MM.1S (cell line): Measurements from ENCODE around the gene PDE10A.
"Not testable (repeated sequence)": the region's sequence is repeated elsewhere in the genome, so short reads cannot be mapped to it uniquely, and the experiment has no call there.

ENCODE experiments used
- DNase-seq: peaks from one replicate; pipeline ENCODE4 v3.0.0-alpha.2; 2015
- H2AFZ ChIP-seq: fragments of 300-600 bp; sonication (generic); 2 replicates; pipeline ENCODE4 v1.6.0; 2016; ENCODE audit warnings: antibody characterized with exemption, low read length
- H3F3A ChIP-seq: fragments of 300-600 bp; sonication (generic); 2 replicates; pipeline ENCODE4 v1.6.1; 2016; ENCODE audit warnings: mild to moderate bottlenecking, antibody characterized with exemption, low read length, moderate library complexity, mixed read lengths; ENCODE audit not compliant: insufficient read depth
- H3K27ac ChIP-seq: fragments of 300-600 bp; sonication (generic); 2 replicates; pipeline ENCODE4 v1.5.1; 2016; ENCODE audit warnings: mild to moderate bottlenecking, low read length
- H3K27me3 ChIP-seq: fragments of 300-600 bp; sonication (generic); replicated peaks from 2 replicates; pipeline ENCODE4 v1.6.0; 2016; ENCODE audit warnings: low read length; ENCODE audit not compliant: insufficient read depth
- H3K36me3 ChIP-seq: fragments of 300-600 bp; sonication (generic); replicated peaks from 2 replicates; pipeline ENCODE4 v1.6.1; 2016; ENCODE audit warnings: mild to moderate bottlenecking, low read length, mixed read lengths; ENCODE audit not compliant: insufficient read depth
- H3K4me1 ChIP-seq: fragments of 300-600 bp; sonication (generic); 2 replicates; pipeline ENCODE4 v1.6.1; 2016; ENCODE audit warnings: low read length, mixed read lengths
- H3K4me2 ChIP-seq: fragments of 300-600 bp; sonication (generic); 2 replicates; pipeline ENCODE4 v1.6.0; 2016; ENCODE audit warnings: low read depth, low read length
- H3K4me3 ChIP-seq: fragments of 300-600 bp; sonication (generic); 2 replicates; pipeline ENCODE4 v1.5.1; 2016; ENCODE audit warnings: low read length, mixed read lengths
- H3K79me2 ChIP-seq: fragments of 300-600 bp; sonication (generic); 2 replicates; pipeline ENCODE4 v1.6.1; 2016; ENCODE audit warnings: mixed run types, low read length, mixed read lengths
- H3K9ac ChIP-seq: fragments of 300-600 bp; sonication (generic); 2 replicates; pipeline ENCODE4 v1.6.1; 2016; ENCODE audit warnings: low read length, mixed read lengths
- H3K9me2 ChIP-seq: fragments of 300-600 bp; sonication (generic); replicated peaks from 2 replicates; pipeline ENCODE4 v1.6.1; 2016; ENCODE audit warnings: mild to moderate bottlenecking, low read length, mixed read lengths; ENCODE audit not compliant: insufficient read depth
- H3K9me3 ChIP-seq: fragments of 300-600 bp; sonication (generic); replicated peaks from 2 replicates; pipeline ENCODE4 v1.6.1; 2016; ENCODE audit warnings: mild to moderate bottlenecking, low read length, mixed read lengths; ENCODE audit not compliant: insufficient read depth
- H4K20me1 ChIP-seq: fragments of 300-600 bp; sonication (generic); 2 replicates; pipeline ENCODE4 v1.6.1; 2016; ENCODE audit warnings: mild to moderate bottlenecking, low read length, moderate library complexity, mixed read lengths; ENCODE audit not compliant: insufficient read depth
- EZH2 ChIP-seq: fragments of 300-600 bp; sonication (generic); optimal IDR thresholded peaks from 2 replicates; pipeline ENCODE3; 2017; ENCODE audit warnings: low read depth, mild to moderate bottlenecking, antibody characterized with exemption, low read length, mixed read lengths
- EZH2phosphoT487 ChIP-seq: fragments of 300-600 bp; sonication (generic); IDR thresholded peaks from 2 replicates; pipeline ENCODE4 v1.6.1; 2018; ENCODE audit warnings: antibody characterized with exemption, low read length
- TF ChIP-seq, protein P1 (sequence below): fragments of 300-600 bp; sonication (generic); IDR thresholded peaks from 2 replicates; pipeline ENCODE4 v1.5.1; 2016; ENCODE audit warnings: antibody characterized with exemption, low read length, mixed read lengths

PDE10A gene

DNA sequence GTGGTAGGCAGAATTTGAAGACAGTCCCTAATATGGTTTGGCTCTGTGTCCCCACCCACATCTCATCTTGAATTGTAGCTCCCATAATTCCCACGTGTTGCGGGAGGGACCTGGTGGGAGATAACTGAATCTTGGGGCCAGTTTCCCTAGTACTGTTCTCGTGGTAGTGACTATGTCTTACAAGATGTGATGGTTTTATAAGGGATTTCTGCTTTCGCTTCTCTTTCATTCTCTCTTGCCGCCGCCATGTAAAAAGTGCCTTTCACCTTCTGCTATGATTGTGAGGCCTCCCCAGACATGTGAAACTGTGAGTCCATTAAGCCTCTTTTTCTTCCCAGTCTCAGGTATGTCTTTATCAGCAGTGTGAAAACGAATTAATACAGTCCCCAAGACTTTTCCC, 103.4 kb downstream of the PDE10A start:
- H3F3A ChIP-seq: no peaks in the 10 kb centered on the region
- no peak overlapping the region for H3K27ac ChIP-seq
- no peak overlapping the region for H3K9ac ChIP-seq
- H3K79me2 ChIP-seq: no peaks in the 10 kb centered on the region
- H3K4me3 ChIP-seq: no peak overlapping the region
- H2AFZ ChIP-seq: no peak overlapping the region
- no peak overlapping the region for H3K4me2 ChIP-seq
- H3K9me3 ChIP-seq: no peaks in the 10 kb centered on the region
- H3K9me2 ChIP-seq: no peaks in the 10 kb centered on the region
- TF ChIP-seq EZH2: no peak
- TF ChIP-seq, protein P1, sequence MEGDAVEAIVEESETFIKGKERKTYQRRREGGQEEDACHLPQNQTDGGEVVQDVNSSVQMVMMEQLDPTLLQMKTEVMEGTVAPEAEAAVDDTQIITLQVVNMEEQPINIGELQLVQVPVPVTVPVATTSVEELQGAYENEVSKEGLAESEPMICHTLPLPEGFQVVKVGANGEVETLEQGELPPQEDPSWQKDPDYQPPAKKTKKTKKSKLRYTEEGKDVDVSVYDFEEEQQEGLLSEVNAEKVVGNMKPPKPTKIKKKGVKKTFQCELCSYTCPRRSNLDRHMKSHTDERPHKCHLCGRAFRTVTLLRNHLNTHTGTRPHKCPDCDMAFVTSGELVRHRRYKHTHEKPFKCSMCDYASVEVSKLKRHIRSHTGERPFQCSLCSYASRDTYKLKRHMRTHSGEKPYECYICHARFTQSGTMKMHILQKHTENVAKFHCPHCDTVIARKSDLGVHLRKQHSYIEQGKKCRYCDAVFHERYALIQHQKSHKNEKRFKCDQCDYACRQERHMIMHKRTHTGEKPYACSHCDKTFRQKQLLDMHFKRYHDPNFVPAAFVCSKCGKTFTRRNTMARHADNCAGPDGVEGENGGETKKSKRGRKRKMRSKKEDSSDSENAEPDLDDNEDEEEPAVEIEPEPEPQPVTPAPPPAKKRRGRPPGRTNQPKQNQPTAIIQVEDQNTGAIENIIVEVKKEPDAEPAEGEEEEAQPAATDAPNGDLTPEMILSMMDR: no peak
- no peak for TF ChIP-seq EZH2phosphoT487
- H4K20me1 ChIP-seq: no peaks in the 10 kb centered on the region
- no peaks in the 10 kb centered on the region for H3K4me1 ChIP-seq
- H3K27me3 ChIP-seq: no peaks in the 10 kb centered on the region
- H3K36me3 ChIP-seq: no peaks in the 10 kb centered on the region
- no peak for DNase-seq

DNA sequence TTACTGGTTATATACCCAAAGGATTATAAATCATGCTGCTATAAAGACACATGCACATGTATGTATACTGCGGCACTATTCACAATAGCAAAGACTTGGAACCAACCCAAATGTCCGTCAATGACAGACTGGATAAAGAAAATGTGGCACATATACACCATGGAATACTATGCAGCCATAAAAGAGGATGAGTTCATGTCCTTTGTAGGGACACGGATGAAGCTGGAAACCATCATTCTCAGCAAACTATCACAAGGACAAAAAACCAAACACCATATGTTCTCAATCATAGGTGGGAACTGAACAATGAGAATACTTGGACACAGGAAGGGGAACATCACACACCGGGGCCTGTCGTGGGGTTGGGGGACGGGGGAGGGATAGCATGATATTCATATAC, 104.9 kb downstream of the PDE10A start:
- H3F3A ChIP-seq, H3K9me2 ChIP-seq, H4K20me1 ChIP-seq, H3K27me3 ChIP-seq, H3K4me3 ChIP-seq, H3K4me2 ChIP-seq, DNase-seq, H3K79me2 ChIP-seq, H3K9ac ChIP-seq, H3K36me3 ChIP-seq, H3K27ac ChIP-seq, H2AFZ ChIP-seq, H3K9me3 ChIP-seq, H3K4me1 ChIP-seq: not testable (repeated sequence)

DNA sequence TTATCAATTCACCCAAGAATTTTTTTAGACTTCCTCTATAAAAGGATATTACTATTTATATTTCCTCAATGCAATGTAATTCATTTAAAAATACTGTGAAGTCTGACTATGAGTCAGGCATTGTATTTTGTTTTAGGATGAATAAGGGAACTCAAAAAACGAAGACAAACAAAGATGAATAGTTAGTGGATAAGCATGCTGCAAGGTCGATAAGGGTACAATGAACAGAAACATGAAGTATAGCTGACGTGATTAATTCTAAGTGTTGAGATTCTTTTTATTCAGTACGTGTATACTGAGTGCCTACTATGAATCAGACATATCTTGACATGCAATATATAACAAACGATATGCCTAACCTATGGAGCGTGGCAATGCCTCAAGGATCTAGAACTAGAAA, 105.4 kb downstream of the PDE10A start:
- no peak overlapping the region for H2AFZ ChIP-seq

DNA sequence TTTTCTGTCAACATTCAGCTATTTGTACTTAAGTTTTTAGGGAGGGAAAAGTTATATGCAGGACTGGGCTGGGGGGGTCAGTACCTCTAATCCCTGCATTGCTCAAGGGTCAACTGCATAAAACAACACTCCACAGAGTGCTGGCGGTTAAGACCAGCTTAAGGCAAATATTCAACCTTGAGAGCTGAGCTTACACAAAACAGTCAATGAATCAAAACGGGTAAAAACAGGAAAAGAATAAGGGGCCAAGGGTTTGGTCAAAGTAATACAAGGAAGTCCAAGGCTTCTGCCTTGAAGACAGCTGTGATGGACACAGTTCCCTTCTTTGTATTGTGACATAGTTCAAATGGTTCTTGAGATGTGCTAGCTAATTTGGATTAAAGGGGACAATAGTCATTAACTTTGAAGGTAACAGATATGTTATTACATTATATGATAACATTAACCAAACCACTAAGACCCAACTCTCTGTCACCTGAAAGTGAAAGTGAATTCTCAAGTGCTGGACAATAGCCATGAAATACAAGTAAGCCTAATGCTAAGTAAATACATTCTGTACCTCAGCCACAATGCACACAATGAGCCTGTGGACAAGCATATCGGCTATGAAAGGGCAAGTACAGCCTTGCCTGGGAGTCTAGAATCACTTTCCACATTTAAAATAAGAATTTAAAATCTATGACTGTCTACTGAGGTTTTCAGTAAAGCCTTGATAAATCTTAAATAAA, 106.8 kb downstream of the PDE10A start:
- Histone ChIP-seq H3K9ac (no peak overlapping the region), H3K4me2 (no peak overlapping the region), H3K27ac (no peak overlapping the region), H3K9me2 (no peaks in the 10 kb centered on the region), H2AFZ (no peak overlapping the region), H3K4me1 (no peaks in the 10 kb centered on the region), H3K9me3 (no peaks in the 10 kb centered on the region), H4K20me1 (no peaks in the 10 kb centered on the region), H3K27me3 (no peaks in the 10 kb centered on the region), H3K36me3 (no peaks in the 10 kb centered on the region), H3K79me2 (no peaks in the 10 kb centered on the region), H3F3A (no peaks in the 10 kb centered on the region), H3K4me3 (no peak overlapping the region)
- TF ChIP-seq, protein P1: no peak
- TF ChIP-seq EZH2: no peak
- no peak for TF ChIP-seq EZH2phosphoT487
- DNase-seq: no peak

More for the DNA sequence above, 105.4 kb downstream of the PDE10A start:
- TF ChIP-seq EZH2phosphoT487 (no peak), EZH2 (no peak)
- TF ChIP-seq, protein P1: no peak
- Histone ChIP-seq H4K20me1 (no peaks in the 10 kb centered on the region), H3K27me3 (no peaks in the 10 kb centered on the region), H3K4me2 (no peak overlapping the region), H3K9me2 (no peaks in the 10 kb centered on the region), H3K9me3 (no peaks in the 10 kb centered on the region), H3F3A (no peaks in the 10 kb centered on the region), H3K27ac (no peak overlapping the region), H3K9ac (no peak overlapping the region), H3K4me3 (no peak overlapping the region), H3K79me2 (no peaks in the 10 kb centered on the region), H3K4me1 (no peaks in the 10 kb centered on the region), H3K36me3 (no peaks in the 10 kb centered on the region)
- no peak for DNase-seq

DNA sequence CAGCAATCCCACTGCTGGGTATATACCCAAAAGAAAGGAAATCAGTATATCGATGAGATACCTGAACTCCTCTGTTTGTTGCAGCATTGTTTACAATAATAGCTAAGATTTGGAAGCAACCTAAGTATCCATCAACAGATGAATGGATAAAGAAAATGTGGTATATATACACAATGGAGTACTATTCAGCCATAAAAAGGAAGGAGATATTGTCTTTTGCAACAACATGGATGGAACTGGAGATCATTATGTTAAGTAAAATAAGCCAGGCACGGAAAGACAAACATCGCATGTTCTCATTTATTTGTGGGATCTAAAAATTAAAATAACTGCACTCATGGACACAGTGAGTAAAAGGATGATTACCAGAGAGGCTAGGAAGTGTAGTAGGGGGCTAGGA, 108.4 kb downstream of the PDE10A start:
- H2AFZ ChIP-seq, H3K36me3 ChIP-seq: not testable (repeated sequence)

More for the DNA sequence above, 108.4 kb downstream of the PDE10A start:
- not testable (repeated sequence) for H3F3A ChIP-seq, DNase-seq, H3K4me1 ChIP-seq, H3K9ac ChIP-seq, H3K9me2 ChIP-seq, H3K9me3 ChIP-seq, H3K4me3 ChIP-seq, H3K79me2 ChIP-seq, H3K27me3 ChIP-seq, H3K27ac ChIP-seq, H3K4me2 ChIP-seq, H4K20me1 ChIP-seq
